HG03095 (cell line): ENCODE results near the gene SESN3.
"Not testable (repeated sequence)": the region's sequence is repeated elsewhere in the genome, so short reads cannot be mapped to it uniquely, and the experiment has no call there.

ENCODE experiments used
- ATAC-seq: cut with Tn5 transposase; IDR thresholded peaks from one replicate; pipeline ENCODE4 v1.9.1; 2021; ENCODE audit warnings: moderate library complexity; ENCODE audit not compliant: unreplicated experiment

Gene SESN3

DNA sequence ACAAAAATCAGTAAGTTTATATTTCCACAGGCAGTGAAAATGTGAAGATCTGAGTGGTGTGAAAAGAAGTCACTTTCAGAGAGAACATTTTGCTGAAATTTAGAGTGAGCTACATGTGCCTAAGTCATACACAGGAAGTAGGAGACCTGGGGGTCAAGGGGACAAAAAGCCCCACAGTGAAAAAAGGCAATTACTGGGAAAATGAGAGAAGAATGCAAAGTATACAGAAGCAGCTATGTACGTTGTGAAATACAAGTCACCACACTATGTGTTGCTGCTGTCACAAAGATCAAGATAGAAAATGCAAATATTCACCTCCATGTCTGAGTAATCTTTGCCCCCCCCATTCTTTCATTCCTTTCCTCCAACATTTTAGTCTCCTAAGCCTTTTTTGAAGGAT, 21.6 kb upstream of the SESN3 start:
- ATAC-seq: no peak

DNA sequence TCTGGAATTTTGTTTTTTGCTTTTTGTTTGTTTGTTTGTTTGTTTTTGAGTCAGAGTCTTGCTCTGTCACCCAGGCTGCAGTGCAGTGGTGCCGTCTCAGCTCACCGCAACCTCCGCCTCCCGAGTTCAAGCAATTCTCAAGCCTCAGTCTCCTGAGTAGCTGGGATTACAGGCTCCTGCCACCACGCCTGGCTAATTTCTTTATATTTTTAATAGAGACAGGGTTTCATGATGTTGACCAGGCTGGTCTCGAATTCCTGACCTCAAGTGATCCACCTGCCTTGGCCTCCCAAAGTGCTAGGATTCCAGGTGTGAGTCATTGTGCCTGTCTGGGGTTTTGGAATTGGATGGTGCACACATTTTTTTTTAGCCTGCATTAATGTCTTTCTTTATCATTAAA, 20.9 kb upstream of the SESN3 start:
- not testable (repeated sequence) for ATAC-seq

DNA sequence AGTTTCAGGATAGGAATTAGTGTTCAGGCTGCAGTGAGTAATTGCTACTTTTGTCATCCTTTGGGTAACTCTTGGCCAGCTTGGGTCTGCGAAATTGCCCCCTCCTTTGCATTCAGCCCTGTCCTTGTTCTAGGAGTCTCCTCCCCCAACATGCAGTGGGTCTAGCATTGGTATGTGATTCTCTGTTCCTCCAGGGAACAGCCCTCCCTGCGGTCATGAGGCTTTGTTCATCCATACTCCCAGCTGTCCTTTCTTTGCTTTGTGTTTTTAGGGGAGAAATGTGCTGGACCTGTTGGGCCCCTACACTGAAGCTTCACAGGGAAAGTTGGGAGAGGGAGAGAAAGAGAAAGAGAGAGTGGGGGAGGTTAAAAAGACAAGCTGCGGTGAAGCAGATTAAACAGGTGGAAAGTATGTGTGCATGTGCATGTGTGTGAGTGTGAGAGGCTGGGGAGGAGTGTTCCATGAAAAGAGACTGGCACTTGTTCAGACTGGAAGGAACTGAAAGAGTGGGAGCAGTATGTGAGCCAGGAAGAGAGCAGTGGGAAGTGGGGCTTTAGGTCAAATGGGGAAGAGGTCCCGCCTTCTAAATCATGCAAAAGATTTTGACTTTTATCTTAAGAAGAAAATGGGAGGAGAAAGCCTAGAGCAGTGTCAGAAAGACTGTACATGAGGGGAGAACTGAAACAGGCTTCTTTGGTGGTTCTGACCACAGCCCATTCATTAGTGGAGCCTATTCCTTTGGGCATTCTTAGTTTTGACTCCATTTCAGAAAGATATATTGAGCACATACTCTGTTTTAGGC, 17.9 kb upstream of the SESN3 start:
- ATAC-seq: peak; percentile 87

DNA sequence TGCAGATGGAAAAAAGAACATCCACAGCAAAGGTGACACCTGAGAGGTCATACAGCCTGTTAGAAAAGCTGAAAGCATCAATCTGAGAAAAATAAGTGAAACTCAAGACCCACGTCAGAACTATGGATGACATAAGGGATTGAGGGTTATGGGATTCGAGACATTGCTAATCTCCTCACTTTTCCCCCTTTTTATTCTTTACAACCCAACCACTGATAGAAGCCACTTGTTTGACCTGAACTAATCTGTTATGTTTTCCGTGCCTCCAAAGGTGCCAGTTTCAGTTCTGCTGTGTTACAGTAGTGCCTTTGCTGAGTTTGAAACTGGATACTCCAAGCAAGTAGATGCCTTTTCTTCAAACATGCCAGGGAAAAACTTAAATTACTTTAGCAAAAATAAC, 16.9 kb upstream of the SESN3 start:
- no peak for ATAC-seq

DNA sequence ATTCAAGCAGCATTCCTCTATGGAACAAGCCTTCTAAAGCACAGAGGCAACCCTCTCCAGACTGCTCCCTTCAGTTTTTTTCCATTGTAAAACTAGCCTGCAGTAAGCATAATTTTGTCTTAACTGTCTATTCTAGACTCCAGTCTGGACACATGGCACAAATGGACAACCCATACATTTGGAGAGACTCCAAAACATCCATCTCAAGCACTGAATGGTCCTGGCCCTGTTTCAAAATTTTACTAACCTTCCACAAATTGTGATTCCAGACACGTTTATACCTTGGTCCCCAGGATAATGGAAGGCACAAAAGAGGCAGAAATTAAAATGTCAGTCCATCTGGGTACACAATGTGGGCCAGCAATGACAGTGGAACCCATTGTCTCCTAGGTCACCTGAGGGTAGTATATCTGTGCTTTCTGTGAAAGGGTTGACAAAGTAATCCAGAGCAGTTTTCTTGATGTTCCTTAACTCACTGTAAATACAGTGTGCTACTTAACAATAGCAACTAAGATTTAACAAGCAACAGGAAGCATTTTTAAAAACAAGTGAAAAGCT, 16.2 kb upstream of the SESN3 start:
- no peak for ATAC-seq

DNA sequence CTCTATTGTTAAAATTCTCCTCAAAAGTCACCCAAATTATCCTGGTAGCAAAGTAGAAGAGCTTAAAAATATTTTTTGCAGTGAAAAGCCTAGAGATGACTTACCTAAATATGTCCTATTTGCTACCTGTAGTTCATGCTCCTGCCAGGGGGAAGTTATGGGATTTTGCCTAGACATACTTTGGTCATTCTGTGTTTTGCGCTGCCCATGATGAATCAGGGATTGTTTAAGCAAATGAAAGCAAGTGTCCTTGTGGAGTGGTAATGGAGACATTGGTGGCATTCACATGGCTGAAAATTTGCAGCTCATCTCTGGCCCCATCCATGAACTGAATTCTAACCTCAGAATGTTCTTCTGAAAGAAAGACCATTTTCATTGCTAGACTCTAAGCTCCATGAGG, 14.6 kb upstream of the SESN3 start:
- no peak for ATAC-seq

DNA sequence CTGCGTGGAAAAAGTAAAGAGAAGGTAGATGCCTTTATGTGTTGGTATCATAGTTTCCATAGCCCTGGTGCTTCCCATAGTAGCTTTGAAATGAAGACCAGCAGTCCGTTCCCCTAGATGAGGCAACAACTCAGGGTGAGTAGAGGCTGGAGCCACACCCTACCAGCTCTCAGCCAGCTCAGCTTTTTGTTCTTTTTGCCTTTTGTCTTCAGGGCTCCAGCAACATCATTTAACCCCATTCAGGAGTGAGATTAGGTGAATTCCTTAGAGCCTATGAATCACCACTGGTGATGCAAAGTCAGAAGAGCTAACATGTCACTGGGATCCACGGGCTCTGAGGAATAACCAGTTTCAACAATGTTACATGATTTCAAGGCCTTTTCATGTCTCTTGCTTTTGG, 14.0 kb upstream of the SESN3 start:
- ATAC-seq: no peak

DNA sequence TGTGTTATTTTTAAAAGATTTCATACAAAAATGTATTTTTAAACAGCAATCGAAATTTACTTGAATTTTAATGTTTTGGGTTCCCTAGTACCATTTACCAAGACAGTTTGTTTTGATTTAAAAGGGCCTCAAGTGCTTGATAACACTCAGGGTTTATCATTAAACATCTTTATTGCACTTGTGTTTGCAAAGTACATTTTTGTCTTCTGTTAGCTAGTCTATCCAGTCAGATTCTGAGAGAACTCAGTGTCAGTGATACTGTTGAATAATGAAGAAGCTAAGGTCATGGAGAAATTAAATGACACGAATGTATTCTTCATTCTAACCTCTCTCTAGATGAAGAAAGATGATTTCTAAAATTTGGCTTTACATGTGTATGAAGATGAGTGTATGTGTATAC, 12.7 kb upstream of the SESN3 start:
- ATAC-seq: no peak

DNA sequence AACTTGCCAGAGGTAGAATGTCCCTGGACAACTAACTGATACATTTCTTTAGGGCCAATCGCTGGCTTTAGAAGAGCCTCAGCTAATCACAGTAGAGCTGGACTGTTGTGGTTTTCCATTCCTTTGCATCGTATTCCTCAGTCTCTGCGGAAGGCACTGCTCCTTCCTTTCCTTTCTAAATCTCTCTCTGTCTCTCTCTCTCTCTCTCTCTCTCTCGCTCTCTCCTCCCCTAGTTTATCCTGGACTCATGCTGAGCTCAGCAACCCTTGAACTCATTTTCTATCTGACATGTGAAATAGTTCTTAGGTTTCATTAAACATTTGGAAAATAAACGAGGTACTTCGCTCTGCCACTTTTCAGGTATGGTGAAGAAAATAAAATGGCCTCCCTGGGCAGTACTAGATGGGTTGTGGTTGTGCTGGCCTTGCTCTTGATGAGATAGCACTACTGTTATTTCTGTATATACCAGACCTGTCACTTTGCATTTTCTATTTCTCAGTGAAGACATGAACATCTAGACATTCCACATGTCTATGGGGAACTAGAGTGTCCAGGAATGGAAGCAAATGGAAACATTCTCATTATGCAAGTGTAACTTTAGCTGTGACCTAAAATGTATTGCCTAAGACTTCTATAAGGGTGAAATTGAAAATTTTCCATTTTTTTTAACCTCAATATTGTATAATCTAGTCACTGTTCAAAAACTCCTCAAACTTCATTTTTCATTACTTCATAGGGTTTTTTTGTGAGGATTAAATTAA, 12.0 kb upstream of the SESN3 start:
- no peak for ATAC-seq

DNA sequence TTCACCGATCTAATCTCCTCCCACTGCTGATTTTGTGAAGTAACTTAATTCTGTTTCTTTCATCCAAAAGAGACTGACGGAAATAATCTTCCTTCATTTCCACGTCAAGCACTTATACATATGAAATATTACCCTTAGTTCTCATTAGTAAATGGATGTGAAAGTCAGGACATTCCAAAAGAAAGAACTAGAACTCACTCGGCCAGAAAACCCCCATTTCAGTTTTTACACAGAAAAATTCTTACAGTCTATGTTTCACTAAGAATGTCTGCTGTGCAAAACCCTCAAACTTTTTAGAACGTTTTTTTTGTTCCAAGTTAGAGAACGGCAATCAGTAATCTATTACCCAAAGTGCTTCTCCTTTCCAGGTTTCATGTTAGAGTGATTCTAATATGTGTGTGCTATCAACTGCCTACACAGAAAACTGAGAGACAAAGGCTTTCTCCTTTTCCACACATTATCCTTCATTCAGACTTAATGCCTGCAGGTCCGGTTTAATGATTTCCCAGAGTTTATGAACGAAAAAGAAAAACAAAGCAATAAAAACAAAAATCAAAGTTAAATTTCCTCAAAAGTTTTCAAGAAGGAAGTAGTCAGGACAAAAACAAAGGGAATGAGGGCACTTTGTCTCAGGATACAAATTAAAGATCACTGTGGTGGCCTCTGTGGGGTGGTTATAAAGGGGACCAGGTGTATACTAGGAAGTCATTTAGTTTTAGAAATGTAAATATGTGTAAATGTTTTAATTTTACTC, 11.3 kb upstream of the SESN3 start:
- ATAC-seq: peak; percentile 59

DNA sequence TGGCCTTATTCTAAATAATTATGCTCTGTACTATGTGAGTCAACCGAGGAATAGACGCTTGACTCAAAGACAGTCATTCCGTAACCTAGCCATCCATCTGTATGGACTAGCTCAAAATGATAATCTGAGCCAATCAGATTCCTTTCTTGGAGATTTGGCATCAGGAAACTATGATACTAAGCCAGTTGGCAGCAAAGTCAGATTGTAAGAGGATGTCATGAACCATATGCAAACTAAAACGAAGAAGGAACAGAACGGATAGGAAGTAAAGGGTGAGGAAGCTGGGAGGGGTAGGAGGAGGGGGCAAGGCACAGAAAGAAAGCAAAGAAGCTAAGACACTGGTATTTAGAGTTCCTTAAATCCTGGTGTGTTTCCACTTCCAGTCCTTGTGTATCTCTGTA, 10.7 kb upstream of the SESN3 start:
- peak; percentile 61 for ATAC-seq

DNA sequence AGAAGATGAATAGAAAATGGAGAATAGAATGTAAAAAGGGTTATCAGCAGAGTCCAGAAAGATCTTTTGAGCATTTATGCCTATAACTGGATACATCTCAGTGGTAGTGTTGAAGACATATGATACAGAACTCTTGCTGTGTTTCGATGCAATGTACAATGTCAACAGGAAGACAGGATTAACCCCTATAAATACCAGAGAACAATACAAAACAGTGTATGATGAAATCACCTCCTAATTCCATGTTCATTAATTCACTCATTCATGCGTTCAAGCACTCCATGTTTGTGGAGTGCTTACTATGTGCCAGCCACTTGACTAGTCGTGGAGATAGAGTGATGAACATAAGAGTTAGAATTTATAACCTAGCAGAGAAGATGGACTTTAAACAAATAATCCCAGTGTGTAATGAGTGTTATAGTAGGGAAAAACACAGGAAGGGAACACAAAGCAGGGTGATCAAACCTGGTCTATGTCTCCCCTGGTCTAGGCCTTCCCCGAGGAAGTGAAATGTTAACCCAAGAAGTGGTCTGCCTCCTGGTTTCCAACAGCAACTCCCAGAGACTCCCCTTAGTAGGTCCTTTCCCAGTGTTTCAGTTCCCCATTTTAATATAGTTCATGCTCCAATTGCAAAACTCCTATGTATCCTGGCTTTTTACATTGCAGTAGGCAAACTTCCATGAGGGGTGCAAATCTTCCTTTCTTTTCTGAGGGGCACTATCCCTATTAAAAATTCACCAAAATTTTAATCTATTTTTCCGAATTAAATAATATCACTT, 9.1 kb upstream of the SESN3 start:
- ATAC-seq: no peak

DNA sequence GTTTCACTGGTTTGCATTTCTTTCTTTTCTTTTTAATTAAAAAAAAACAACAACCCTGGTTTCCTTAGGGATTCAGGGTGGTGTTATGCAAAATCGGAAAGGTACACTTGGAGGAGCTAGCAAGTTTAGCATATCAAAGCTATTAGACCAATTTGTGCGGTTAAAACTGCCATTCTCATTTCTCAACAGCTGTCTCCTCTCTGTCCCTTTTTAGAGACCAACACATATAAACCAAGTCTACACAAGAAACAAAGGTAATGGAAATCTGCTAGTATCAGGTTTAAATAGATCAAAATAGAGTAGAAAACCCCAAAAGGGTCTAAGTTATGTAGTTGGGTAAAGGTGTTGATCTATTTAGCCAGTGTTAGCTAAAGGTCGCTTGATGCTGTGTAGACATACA, 1.7 kb upstream of the SESN3 start:
- no peak for ATAC-seq

DNA sequence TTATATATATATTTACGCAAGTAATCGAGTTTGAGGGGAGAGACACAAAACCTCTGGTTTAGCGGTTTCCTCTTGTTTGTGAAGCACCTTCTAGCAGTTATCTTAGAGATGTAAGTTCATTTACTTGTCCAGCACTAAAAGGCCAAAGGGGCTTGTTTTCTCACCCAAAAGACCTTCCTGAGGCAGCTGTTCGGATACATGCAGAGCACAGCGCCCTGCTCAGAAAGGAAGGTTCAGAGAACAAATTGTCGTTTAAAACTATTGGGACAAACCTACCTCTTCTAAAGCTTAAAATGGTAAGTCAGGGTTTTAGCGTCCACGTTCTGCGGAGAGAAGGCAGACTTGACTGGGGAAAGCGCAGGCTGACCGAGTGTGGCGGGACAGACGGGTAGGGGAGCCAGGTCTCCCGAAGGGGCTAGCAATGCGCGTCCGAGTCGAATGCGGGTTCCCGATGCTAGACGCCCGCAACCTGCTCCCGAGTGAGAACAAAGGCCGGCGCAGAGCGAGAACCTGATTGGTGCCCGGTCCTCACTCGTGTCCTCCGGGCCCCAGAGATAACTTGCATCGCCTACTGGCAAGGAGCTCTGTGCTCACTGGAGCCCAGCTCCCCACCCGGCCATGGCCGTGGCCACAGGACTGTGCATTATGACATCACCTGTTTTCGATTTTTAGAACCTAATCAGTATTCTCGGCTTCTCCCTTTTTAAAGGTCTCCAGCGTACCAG, 1.0 kb upstream of the SESN3 start:
- ATAC-seq: peak; percentile 30

DNA sequence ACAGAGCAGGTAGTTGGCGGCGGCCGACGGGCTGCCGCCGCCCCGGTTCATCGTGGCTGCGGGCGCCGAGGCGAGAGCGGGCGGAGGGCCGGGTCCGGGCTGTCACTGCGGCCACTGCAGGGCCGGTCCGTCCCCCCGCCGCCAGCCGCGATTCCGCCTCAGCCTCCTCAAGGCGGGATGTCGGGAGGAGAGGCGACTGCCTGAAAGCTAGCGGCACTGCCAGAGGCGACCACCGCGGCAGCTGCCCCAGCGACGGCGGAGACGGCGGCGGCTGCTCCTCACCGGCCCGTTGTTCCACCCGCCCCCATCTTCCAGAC, 234 bp downstream of the SESN3 start:
- peak; percentile 2 for ATAC-seq

DNA sequence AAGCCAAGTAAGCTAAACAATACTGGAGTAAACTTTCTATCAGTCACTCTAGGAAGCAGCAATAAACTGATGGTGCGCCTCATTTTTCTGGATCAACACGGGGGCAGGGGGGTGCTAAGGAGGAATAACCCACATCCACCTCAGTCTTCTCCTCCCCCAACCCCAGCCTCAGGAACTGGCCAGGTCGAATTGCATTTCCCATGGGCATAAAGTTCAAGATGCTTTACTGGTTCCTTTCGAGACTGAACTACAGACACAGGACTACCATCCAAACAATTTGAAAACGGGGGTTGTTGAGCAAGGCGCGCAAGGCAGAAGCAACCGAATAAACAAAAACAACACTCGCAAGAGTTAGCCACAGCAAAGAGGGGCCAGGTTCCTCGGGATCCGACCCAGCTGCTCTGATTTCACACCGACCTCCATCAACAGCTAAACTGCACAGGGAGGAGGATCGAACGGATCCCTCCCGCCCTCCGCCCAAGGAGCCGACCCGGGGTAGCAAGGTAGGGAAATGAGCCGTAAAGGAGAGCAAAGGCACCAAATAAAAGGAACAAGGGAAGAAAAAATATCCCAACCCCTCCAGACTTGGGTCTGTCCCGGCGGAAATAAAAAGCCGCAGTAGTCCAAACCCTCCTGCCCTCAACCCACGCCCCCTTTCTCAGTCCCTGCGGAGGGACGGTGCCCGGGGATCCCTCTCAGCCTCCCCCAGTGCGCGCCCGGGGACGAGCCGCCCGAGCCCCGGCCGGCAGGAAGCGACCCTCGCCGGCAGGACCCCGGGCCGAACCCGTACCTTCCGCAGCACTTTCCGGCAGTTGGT, 801 bp downstream of the SESN3 start:
- no peak for ATAC-seq

DNA sequence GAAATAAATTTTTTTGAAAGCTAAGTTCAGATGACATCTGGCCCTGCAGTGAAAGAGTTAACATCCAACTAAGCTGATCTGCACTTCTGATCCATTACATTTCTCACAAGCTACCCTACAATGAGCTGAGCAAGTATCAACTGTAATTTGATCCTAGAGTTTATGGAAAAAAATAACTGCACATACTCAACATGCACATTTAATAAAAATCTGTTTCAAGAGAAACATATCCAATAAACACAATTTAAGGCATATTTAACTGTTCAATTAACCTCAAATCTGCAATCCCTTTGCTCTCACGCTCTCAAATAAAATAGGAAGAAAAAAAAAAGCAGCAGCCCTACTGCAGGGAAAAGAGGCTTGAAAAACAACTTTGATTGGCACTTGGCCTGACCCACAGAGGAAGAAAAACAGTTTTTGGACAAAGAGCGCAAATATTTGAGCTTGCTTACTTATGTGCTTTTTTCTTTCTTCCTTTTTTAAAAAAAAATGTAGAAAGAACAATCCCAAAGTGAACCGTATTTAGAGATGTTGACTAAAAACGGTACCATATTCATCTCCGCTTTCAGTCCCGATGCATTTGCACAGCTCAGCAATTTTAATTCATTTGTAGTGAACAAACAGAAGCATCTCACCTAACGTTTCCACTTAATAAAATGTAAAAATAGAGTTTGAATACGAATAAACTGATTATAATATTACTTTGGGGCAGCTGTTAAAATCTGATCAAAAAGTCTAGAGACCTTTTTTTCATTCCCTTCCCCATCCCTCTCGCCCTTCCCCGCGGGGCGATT, 1.6 kb downstream of the SESN3 start:
- ATAC-seq: no peak

DNA sequence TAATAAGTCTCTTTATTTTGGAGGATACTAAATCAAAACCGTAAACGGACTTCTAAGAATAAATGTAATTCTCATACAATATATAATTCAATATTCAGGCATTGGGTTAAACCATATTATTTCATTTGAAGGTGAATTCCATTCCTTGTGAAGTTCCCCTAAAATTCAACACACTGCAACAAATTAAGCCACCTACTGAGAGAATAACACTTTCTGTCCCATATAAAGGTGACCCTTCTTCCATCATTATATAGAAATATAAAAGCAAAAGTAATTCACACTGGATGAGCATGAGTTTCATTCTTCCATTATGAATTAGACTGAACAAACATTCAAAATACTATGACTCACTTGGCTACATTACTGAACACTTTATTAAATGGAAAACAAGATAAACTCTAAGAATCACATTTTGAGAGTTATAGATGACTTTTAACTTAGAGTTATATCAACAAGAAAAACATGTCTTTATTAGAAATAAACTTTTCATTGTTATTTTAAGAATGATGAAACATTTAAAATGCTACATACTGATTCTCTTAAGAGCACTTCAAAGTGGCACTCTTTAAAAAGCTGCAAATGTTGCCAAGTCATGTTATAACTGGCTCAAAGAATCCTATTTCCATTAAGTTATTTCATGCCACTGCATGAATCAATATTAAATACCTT, 2.8 kb downstream of the SESN3 start:
- no peak for ATAC-seq
